GM19099 (cell line): Measurements from ENCODE around the gene SNAP47.

Source experiments
- POLR2A ChIP-seq: IDR thresholded peaks from 3 replicates; pipeline ENCODE4 v1.6.1; 2011; ENCODE audit warnings: low read depth; ENCODE audit not compliant: insufficient read length; ENCODE audit errors: extremely low read depth

SNAP47 gene

DNA sequence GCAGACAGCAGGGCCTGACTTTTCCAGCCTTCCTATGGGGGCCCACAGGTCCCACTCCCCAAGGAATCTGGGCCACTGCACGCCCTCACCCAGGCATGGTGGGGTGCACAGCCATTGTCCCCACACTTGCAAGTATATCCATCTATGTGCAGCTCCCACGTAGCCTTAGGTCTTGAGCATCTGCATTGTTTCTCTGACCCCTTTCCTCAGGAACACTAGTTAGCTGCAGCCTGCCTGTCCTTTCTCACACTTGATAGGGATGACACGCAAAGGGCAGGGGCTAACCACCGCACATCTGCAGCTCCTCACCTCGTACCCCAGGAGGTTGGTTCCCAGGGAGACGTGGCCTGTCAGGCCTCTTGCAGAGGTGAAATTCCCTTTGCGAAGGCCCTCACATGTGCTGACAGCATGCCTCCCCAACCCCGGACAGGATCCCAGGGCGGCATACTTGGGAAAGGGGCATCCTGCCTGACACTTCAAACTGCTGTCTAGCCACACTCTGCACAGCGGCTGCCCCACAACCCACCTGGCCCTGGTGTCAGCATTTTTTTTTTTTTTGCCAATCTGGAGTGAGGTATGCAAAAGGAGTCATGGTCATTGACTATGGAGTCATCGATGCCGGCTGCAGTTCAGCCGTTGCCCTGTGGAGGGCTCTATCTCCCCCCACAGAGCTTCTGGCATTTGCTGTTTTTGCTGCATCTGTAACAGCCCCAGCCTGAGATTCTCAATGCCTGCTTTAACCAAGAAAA is 5.2 kb upstream of the SNAP47 start:
- no peak for TF ChIP-seq POLR2A

DNA sequence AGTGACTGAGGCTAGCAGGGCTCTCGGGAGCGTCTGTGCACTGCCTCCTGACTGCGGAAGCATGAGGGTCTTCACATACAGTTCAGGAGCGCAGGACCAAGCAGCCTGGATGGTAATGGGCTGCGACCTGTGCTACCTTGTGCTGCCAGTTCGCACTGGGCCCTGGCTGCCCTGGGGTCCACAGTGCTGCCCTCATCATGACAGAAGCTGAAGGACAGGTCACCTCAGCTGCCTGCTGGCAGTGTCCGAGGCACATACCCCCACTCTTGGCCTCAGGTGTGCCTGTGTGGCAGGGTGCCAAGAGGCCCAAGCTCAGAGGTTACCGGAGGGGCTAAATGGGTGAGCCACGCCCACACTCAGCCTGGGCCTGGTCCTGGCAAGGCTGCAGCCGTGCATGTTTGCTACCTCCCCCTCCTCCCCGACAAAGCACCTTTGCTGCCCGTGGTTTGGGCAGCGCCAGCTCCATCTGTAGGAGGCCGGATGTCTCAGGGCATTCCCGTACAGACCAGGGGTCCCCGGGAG is 4.5 kb upstream of the SNAP47 start:
- TF ChIP-seq POLR2A: no peak

DNA sequence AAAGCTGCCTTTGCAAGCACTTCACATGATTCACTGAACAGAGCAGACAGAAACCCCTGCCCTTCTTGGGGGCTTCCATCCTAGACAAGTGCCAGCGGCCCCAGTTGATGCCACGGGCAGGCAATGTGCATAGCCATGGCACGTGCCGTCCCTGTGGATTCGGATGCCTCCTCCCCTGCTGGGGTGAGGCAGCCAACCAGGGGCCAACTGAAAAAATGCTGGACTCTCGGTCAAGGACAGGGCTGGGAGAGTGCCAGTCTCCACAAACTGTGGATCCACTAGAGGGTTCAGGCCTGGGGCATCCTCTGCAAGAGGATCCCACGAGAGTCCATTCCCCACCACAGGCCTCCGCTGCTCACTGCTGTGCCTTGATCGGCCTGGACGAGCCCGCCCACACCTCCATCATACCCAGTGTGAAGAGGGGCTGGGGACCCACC is 4.0 kb upstream of the SNAP47 start:
- TF ChIP-seq POLR2A: no peak

DNA sequence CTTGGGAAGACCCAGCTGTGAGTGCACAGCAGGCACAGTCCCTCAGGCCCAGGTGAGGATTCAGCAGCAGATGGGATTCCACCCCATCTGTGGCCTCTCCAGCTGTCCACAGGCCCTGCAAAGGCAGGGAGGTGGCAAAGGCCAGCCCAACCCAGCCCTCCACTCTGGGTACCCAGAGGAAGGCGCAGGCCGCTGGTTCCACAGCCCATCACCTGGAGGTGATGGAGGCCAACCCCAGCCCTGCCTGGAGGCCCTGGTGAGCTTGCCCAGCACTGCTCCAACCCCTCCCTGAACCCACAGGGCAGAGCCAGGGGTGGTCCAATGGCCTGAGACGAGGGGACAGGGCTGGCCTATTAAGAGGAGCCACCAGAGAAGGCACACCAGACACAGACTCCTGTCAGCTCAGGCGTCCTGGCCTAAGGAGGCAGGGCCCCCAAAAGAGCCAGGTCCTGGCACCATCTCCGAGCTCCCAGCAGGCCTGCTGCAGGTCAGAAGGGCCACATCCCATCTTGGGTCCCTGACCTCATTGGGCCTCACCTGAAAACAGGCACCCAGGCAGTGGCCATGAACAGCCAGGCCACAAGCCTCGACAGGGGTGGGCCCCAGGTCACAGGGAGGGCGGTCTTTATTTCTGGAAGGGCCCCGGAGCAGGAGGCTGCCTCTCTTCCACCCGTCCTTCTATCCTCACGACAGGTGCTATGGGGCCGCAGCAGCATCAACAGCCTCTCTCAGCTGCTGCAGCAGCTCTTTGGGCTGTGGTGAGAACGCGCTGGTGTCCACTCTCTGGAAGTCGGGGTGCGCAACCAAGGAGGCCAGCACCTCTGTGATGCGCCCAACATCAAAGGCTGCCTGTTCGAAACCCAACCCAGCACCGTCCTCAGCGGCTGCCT is 3.3 kb upstream of the SNAP47 start:
- TF ChIP-seq POLR2A: no peak

DNA sequence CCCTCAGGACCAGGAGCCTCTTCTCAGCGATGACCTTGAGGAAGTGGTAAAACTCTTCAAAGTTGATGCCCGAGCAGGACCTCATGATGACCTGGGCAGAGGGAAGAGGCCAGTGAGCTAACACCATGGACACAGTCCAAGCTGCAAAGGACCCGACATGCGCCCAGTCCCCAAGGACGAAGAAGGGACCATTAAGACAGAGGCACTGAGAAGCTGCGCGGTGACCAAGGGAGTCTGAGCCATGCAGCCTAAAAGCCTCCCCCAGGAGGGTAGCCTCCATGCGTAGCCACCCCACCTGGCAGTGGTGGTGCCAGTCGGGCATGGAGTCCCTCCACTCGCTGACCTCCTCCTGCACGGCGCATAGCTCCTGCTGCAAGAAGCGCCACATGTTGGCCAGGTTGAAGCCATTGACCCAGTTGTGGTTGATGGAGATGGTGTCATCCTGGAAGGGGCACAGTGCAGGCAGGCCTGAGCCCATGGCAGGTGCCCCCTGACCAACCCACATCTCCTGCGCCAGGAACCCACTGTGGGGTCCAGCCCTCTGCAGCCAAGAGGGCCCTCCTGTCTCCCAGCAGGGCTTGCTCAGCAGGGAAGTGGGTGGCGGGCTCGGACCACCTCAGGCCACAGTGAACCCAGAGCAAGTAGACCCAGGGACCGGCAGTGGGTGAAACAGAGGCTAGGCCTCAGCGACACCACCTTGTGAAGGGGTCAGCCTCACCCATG is 2.5 kb upstream of the SNAP47 start:
- no peak for TF ChIP-seq POLR2A

DNA sequence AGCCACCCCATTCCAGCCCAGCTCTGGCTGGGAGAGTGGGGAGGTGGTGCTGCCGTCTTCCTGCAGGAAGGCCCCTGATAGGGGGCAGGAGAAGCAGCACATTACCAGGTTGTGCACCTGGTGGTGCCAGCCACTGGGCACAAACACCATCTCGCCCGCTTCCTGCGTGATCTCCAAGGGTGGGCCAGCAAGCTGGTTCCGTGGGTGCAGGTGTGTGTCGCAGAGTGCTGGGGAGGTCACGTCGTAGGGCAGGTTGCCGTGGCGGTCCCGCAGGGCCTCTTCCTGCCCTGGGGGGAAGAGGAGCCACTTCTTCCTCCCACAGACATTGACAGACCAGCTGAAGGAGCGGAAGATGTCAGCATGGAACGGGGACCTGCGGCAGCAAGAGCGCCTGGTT is 1.9 kb upstream of the SNAP47 start:
- no peak for TF ChIP-seq POLR2A

DNA sequence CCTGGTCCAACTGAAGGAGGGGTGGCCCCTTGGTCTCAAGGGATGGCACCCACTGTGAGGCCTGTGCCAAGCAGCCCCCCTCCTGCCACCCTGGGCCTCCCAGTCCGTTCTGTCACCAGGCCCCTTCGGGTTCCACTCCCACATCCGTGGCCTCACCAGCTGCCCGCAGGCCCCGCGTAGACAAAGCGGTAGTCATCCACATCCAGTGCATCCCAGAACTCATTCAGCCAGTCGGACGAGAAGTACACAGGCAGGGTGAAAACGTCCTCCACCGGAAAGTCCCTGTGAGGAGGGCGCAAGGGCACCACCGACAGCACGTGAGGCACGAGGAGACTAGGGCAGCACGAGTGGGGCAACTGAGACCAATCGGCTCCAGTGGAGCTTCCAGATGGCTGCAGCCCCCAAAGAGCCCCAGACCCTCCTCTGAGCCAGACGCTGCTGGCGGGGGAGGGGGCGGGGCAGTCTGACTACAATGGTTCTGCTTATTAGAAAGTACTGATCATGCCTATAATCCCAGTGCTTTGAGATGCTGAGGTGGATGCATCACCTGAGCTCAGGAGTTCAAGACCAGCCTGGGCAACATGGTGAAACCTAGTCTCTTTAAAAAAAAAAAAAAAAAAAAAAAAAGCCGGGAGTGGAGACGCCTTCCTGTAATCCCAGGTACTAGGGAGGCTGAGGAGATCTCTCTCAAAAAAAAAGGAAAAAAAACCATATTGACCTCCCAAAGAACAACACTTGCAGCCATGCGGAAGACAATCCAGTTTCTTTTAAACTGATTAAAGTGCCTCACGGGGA is 1.3 kb upstream of the SNAP47 start:
- no peak for TF ChIP-seq POLR2A

DNA sequence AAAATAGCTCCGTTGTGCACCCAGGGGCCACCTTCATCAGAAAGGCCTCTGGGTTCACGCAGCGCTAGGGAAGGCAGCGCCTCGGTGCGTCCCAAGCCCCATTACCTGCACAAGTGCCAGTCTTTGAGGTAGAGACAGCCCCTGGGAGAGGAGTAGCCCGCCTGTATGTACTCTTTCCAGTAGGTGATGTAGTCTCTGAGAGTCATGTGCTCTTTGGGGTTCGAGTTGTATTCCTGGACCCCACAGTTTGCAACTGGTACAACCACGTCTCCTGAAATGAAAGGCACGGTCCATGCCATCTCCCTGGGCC is 734 bp upstream of the SNAP47 start:
- TF ChIP-seq POLR2A: no peak

DNA sequence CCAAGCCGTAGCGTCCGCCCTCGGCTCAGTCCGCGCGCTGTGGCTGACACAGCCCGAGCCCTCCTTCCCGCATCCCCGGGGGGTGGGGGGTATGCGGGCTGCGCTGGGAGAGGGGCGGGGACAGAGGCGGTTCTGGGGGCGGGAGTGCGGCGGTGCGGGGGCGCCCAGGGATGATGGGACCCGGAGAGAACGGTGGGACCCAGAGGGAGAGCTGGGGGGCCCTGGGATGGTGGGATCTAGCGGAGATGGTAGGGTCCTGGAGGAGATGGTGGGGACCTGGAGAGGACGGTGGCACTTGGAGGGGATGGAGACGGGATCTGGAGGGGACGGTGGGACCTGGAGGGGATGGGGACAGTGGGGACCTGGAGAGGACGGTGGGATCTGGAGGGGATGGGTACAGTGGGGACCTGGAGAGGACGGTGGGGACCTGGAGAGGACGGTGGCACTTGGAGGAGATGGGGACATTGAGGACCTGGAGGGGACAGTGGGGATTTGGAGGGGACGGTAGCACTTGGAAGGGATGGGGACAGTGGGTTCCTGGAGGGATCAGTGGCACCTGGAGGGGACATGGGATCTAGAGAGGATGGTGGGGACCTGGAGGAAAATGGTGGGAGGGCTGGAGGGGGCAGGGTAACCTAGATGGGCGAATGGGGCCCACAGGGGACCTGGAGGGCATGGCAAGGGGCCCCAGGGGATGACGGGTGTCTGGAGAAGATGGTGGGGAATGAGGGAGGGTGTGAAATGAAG is 477 bp downstream of the SNAP47 start:
- no peak for TF ChIP-seq POLR2A

DNA sequence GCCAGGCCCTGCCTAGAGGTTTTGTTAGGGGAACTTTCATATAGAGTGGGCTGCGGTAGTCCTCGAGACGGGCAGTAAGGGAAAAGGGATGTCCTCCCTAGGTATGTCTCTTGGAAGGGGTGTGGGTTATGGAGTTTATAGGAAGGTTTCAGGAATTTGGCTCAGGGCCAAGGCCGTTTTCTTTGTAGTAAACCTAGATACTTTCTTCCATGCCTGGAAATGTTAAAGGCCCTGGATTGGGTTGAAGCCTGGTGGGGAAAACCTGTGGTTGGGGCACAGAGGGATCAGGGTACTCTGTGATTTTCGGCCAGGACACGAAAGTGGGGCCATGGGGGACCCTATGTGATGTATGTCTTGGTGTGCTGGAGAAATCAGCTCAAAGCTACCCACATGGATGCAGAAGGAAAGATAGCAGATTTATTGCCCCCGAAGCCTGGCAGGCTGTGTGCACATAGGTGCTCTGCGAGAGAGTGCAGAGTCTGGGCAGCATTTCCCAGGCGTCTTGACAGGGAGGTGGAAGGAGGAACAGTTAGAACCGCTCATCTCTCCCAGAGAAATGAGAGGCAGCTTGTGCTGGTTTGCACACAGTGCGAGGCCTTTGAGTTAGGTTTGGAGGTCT is 1.7 kb downstream of the SNAP47 start:
- TF ChIP-seq POLR2A: no peak

DNA sequence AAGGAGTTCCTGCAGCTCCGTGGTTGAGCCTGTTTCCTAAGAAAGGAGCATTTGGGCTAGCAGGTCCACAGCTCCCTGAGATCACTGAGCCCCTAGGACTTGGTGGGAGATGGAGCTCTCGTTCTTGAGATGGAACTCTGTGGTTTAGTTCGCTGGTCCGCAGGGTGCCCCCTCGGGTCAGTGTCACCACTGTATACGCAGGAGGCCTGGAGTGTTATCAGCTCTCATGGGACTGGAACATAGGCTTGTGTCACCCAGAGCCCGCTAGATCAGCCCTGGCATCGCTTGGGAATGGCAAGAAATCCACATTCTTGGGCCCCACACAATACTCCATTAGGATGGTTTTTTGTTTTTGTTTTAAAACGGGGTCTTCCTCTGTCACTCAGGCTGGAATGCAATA is 3.6 kb downstream of the SNAP47 start:
- TF ChIP-seq POLR2A: no peak

DNA sequence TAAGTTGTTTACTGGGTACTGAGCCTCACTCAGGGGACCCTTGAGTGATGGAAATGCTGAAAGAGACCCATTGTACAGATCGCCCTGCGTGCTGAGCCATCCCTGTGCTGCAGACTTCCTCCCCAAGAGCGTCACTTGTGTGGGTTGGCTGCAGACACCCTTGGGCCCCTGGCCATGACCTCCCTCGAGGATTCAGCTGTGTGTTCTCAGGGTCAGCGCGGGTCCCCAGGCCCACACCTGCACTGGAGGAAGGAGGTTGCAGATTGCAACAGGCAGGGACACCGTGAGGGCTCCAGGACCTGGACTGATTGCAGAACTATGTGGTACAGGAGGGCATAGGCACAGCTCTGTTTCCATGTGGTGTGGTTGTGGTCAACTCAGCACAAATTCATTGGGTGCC is 4.4 kb downstream of the SNAP47 start:
- no peak for TF ChIP-seq POLR2A

DNA sequence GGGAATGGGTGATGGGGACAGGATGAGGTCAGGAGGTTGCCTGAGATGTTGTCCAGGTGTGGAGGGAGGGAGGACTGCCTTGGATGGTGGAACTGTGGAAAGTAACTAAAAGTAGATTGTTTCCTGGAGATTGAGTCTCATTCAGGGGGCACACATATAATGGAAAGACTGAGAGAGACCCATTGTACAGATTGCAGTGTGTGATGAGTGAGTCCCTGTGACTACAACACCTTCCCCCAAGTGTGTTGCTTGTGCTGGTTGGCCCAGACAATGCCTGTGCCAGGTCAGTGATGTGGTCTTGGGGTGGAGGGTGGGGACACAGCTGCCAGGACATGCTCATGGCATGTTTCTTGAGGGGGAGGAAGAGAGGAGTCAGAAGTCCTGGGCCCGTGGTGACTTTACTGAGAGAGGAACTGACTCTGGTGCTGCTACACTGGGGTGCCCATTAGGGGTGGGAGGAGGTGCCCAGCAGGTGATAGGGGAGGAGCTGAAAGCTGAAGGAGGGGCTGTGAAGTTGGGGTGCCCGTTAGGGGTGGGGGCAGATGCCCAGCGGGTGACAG is 5.2 kb downstream of the SNAP47 start:
- no peak for TF ChIP-seq POLR2A

DNA sequence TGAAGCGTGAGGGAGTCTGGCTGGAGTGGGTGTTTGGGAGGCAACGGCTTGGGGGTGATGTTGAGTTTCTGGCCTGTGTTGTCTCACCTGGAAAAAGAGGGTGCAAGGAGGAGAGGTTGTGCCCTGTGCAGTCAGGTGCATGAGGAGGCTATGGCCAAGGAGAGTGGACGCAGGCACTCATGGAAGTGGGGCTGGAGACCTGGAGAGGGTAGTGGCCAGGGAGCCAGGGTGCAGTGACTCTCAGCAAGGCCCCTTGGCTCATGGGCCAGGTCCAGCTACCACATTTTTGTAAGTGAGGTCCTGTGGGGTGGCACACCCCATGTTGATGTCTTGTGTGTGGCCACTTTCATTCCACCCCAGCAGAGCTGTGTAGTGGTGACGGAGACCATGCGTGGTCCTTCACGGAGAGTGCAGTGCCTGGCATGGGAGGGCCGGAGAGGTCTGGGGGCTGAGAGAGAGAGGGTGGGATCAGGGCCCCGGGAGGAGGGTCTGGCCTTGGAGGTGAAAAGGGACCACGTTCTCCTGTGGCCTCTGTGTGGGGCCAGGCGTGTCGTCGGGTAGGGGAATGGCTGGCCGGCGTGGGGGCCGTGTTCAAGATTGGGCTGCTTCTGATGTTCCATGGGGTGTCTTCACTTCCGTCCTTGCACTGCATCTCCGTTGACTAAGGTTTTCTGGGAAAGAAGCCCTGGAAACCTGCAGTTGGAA is 6.1 kb downstream of the SNAP47 start:
- no peak for TF ChIP-seq POLR2A
